ENCODE data around the gene C1S.

GRCh38 chr12:7093892-7094291, 33.4 kb downstream of the C1S start:
- TF ChIP-seq CHD1 (IDR thresholded peaks at IDR 0.05; ENCODE audit: low read depth, low read length): no peak
- no peak for TF ChIP-seq CTCF (conservative IDR thresholded peaks at IDR 0.05; ENCODE audit: low read depth, low read length)
- no peak for TF ChIP-seq POLR2A (IDR thresholded peaks at IDR 0.05; ENCODE audit: low read depth, low read length)
- TF ChIP-seq CEBPB (IDR thresholded peaks at IDR 0.05; ENCODE audit: low read depth, low read length): peak; percentile 47; the same call in 1 of the 2 replicates
- no peak for TF ChIP-seq SMC3 (IDR thresholded peaks at IDR 0.05; ENCODE audit: low read depth, low read length)
- no peak for TF ChIP-seq RAD21 (IDR thresholded peaks at IDR 0.05; ENCODE audit: low read length)
- no peak for TF ChIP-seq MAFK (IDR thresholded peaks at IDR 0.05; ENCODE audit: low read depth, low read length)
- no peak for TF ChIP-seq USF2 (IDR thresholded peaks at IDR 0.05; ENCODE audit: low read depth, low read length)
- no peak for TF ChIP-seq FOS (IDR thresholded peaks at IDR 0.05; ENCODE audit: low read depth, low read length)
- TF ChIP-seq MAZ (IDR thresholded peaks at IDR 0.05; ENCODE audit: borderline replicate concordance, low read depth, low read length): no peak
- TF ChIP-seq ELK1 (IDR thresholded peaks at IDR 0.05; ENCODE audit: borderline replicate concordance, low read depth, low read length): no peak
- TF ChIP-seq BHLHE40 (IDR thresholded peaks at IDR 0.05; ENCODE audit: low read depth, low read length): no peak
- TF ChIP-seq RFX5 (IDR thresholded peaks at IDR 0.05; ENCODE audit: low read depth, low read length): no peak

All from IMR-90 (cell line).